Erythroblast (primary cell): ENCODE results near the gene RPL41.
A peak's percentile ranks its signal among the peaks of the same experiment; 100 is the strongest.

Experiments used
- GATA1 ChIP-seq: IDR thresholded peaks from 2 replicates; pipeline ENCODE4 v1.6.1; 2011; ENCODE audit warnings: low read depth, mild to moderate bottlenecking, control low read depth, low read length, moderate library complexity
- POLR2A ChIP-seq: IDR thresholded peaks from 2 replicates; pipeline ENCODE4 v1.6.1; 2011; ENCODE audit warnings: mild to moderate bottlenecking, low read length

DNA sequence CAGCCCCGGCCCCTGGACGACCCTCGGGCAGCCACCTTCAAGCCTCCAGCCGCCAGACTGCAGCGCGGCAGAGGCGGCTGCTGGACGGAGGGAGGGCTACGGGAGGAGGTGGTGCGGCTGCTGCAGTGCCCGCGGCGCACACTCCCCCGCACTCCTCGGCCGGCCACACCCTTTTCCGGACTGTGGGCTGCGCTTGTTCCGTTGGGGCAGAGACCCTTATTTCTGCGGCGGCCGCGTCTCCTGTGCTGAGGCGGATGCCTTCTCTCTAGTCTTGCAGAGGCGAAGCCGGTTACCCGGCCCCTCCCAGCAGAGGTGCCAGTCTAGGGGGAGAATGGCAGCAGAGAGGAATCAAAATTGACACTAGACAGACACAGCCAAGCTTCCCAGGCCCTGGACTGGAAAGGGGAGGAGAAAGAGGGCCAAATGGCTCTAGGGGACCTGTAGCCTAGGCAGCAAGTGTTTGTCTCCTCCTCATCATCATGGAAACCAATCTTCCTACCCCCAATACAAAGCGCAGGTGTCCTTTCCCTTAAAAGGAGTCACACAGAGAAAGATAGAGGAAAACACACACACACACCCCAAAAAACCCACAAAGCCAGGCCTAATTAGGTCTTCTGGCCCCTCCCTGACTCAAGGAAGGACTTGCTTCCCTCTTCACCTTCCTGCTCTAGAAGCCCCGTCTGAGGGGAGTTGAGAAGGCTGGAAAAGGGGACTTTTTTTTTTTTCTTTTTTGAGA, 12.9 kb downstream of the RPL41 start:
- TF ChIP-seq POLR2A, result peak; percentile 28
- TF ChIP-seq GATA1, result no peak
